ENCODE data around the gene NKAIN1. TPM values are rescaled to one million over a fixed set of nuclear protein-coding genes. Genes with fewer than 3 reads are reported as not detected.
"Not testable (repeated sequence)": the region's sequence is repeated elsewhere in the genome, so short reads cannot be mapped to it uniquely, and the experiment has no call there.

Gene NKAIN1
- total RNA-seq, result under 0.01 TPM in 1 of 2 replicates, not detected in the other

GRCh38 chr1:31239653-31240241 is at the start of gene NKAIN1:
Gene NKAIN1 (minus strand): TSS chr1:31239887. CDS start chr1:31239547, 340 bp downstream.
- peaks cover 24% of the 10 kb centered on the region for H3K27me3 ChIP-seq (ENCODE audit: control insufficient read depth, insufficient read depth, low read length)
- DNase-seq (ENCODE audit: low read depth), result no peak
- peak within 1 kb of the TSS; percentile 11 for H3K4me3 ChIP-seq (ENCODE audit: low read depth, low read length)
- FAIRE-seq, result no peak
- no peaks in the 10 kb centered on the region for H3K36me3 ChIP-seq (ENCODE audit: control insufficient read depth, insufficient read depth, low read length)
- no peak for TF ChIP-seq CTCF (IDR thresholded peaks at IDR 0.05; ENCODE audit: insufficient read depth, low read length, severe bottlenecking)

DNA sequence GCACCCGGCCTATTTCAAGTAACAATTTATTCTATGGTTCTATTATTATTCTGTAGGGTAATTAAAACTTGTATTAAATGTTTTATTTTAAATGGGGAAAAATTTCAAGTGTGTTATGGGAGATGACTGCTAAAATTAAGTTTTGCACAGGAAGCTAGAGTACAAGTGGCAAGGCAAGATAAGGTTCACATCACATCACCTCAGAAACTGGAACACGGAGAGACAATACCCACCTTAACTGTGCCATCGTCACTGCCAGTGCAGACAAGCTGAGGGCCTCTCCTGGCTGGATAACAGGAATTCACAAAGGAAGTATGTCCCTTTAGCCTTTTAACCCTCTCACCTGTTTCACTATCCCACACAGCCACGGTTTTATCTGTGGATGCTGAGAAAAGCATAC is 49.3 kb upstream of the NKAIN1 start:
- DNase-seq (ENCODE audit: low read depth) (no peak), FAIRE-seq (no peak)
- Histone ChIP-seq H3K4me3 (ENCODE audit: low read depth, low read length) (no peak overlapping the region), H3K36me3 (ENCODE audit: control insufficient read depth, insufficient read depth, low read length) (peaks cover 12% of the 10 kb centered on the region), H3K27me3 (ENCODE audit: control insufficient read depth, insufficient read depth, low read length) (no peaks in the 10 kb centered on the region)
- TF ChIP-seq CTCF (IDR thresholded peaks at IDR 0.05; ENCODE audit: insufficient read depth, low read length, severe bottlenecking), result no peak

GRCh38 chr1:31287791-31288190 is 48.1 kb upstream of the NKAIN1 start:
- peaks cover 14% of the 10 kb centered on the region for H3K36me3 ChIP-seq (ENCODE audit: control insufficient read depth, insufficient read depth, low read length)

GRCh38 chr1:31282426-31282825 is 42.7 kb upstream of the NKAIN1 start:
- not testable (repeated sequence) for H3K4me3 ChIP-seq (ENCODE audit: low read depth, low read length); H3K27me3 ChIP-seq (ENCODE audit: control insufficient read depth, insufficient read depth, low read length); H3K36me3 ChIP-seq (ENCODE audit: control insufficient read depth, insufficient read depth, low read length); DNase-seq (ENCODE audit: low read depth); FAIRE-seq

More at GRCh38 chr1:31287791-31288190, 48.1 kb upstream of the NKAIN1 start:
- FAIRE-seq; H3K27me3 ChIP-seq (ENCODE audit: control insufficient read depth, insufficient read depth, low read length); H3K4me3 ChIP-seq (ENCODE audit: low read depth, low read length); DNase-seq (ENCODE audit: low read depth): not testable (repeated sequence)

- no peaks in the 10 kb centered on the region for H3K27me3 ChIP-seq (ENCODE audit: control insufficient read depth, insufficient read depth, low read length)
- no peak for TF ChIP-seq CTCF (IDR thresholded peaks at IDR 0.05; ENCODE audit: insufficient read depth, low read length, severe bottlenecking)
- peaks cover 18% of the 10 kb centered on the region for H3K36me3 ChIP-seq (ENCODE audit: control insufficient read depth, insufficient read depth, low read length)
- no peak overlapping the region for H3K4me3 ChIP-seq (ENCODE audit: low read depth, low read length)
- FAIRE-seq (no peak), DNase-seq (ENCODE audit: low read depth) (peak; percentile 52)
Measured at GRCh38 chr1:31273619-31274018, 33.9 kb upstream of the NKAIN1 start.

DNA sequence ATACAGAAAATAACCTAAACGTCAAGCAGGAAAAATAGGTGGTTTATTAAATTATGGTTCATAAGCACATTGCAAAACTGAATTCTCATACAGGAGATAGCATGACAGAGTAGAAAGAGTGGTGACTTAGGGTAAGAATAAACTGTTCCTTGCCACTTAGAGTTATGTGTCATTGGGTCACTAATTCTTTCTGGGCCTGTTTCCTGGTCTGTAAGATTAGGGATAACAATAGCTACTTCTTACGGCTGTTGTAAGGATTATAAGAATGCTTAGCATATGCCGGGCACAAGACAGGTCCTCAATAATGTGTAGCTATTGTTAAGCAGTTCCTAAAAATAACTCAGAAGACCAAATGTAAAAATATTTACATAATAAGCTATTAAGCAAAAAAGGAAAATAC is 32.7 kb upstream of the NKAIN1 start:
- DNase-seq (ENCODE audit: low read depth) (no peak), FAIRE-seq (no peak)
- no peak overlapping the region for H3K4me3 ChIP-seq (ENCODE audit: low read depth, low read length)
- no peak for TF ChIP-seq CTCF (IDR thresholded peaks at IDR 0.05; ENCODE audit: insufficient read depth, low read length, severe bottlenecking)
- peaks cover 19% of the 10 kb centered on the region for H3K36me3 ChIP-seq (ENCODE audit: control insufficient read depth, insufficient read depth, low read length)
- no peaks in the 10 kb centered on the region for H3K27me3 ChIP-seq (ENCODE audit: control insufficient read depth, insufficient read depth, low read length)

DNA sequence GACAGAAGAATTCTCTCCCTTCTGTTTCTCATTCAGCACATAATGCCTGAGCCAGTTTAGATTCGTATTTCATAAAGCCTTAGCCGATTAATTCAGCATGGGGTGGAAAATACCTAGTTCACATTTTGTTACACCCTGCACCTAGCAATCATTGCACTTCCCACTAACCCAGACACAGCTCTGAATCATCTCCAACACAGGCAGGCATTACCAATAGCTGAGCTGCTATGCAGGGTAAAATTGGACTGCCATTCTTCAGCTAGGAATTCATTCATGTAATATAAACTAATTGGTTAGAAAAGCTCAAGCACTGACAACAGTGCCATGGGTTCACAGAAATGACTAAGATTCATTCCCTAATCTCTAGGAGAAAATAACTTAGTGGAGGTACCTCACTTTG is 26.9 kb upstream of the NKAIN1 start:
- Histone ChIP-seq H3K4me3 (ENCODE audit: low read depth, low read length) (no peak overlapping the region), H3K27me3 (ENCODE audit: control insufficient read depth, insufficient read depth, low read length) (no peaks in the 10 kb centered on the region), H3K36me3 (ENCODE audit: control insufficient read depth, insufficient read depth, low read length) (peaks cover 19% of the 10 kb centered on the region)
- FAIRE-seq (no peak), DNase-seq (ENCODE audit: low read depth) (peak; percentile 1)
- TF ChIP-seq CTCF (IDR thresholded peaks at IDR 0.05; ENCODE audit: insufficient read depth, low read length, severe bottlenecking), result no peak

Data from bronchial epithelial cell (primary cell).